GM12891 (cell line): ENCODE results near the gene DEPDC7.
"Not testable (repeated sequence)": the region's sequence is repeated elsewhere in the genome, so short reads cannot be mapped to it uniquely, and the experiment has no call there.

ENCODE experiments used
- DNase-seq: peaks from one replicate; pipeline ENCODE4 v3.0.0; 2011; ENCODE audit warnings: low spot score; ENCODE audit not compliant: insufficient read length
- FAIRE-seq: peaks from 2 replicates; lab custom pipeline; 2011; peaks lifted over from hg19 to GRCh38; lab: Jason Lieb, UNC
- PAX5 ChIP-seq: IDR thresholded peaks from 2 replicates; pipeline ENCODE4 v1.6.1; 2011; ENCODE audit warnings: low read length, moderate library complexity, mild to moderate bottlenecking; ENCODE audit not compliant: insufficient read depth, severe bottlenecking
- POLR2A ChIP-seq: IDR thresholded peaks from 2 replicates; pipeline ENCODE4 v1.6.1; 2011; ENCODE audit warnings: low read depth, low read length, control low read depth
- POLR2AphosphoS5 ChIP-seq: IDR thresholded peaks from 2 replicates; pipeline ENCODE4 v1.6.1; 2011; ENCODE audit warnings: low read depth, low read length, control low read depth
- POU2F2 ChIP-seq: IDR thresholded peaks from 2 replicates; pipeline ENCODE4 v1.6.1; 2011; ENCODE audit warnings: low read depth, mild to moderate bottlenecking, control low read depth, low read length, moderate library complexity
- SPI1 ChIP-seq: IDR thresholded peaks from 2 replicates; pipeline ENCODE4 v1.6.1; 2011; ENCODE audit warnings: low read depth, low read length, control low read depth
- TAF1 ChIP-seq: IDR thresholded peaks from 2 replicates; pipeline ENCODE4 v1.6.1; 2011; ENCODE audit warnings: low read depth, low read length, control low read depth

DEPDC7 gene

DNA sequence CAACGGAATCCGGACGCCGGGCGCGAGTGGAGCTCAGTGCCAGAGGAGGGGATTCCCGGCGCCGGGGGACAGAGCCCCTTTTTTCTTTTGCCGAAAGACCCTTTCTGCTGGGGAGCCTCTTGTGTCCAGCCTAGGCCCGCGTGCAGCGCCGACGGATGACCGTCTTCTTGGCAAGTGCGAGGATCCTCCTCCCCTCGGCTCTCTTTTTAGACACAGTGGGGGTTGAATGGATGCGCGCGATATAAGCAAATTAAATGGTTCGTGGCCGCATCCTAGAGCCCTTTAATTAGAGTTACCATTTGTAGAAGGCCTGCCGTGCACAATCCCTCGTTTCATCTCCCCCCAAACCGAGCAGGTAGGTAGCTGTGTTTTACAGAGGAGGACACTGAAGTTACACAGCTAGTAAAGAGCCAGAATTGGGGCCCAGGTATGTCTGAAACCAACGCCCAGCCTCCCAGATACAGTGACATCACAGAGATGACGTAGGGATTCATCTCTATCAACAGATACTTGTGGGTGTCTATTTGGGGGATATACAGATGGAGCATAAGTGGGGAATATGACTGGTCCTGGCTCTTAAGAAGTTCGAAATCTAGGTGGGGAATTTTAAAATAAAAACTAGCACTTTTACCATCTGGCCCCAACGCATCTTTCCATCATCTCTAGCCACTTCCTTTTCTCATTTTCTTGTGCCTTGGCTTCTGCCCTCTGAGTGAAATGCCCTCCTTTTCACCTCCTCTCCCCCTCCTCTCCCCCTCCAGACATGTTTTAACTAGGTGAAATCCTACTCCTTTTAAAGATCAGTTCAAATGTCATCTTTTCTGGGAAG is 24.6 kb downstream of the DEPDC7 start:
- peak; percentile 43 for FAIRE-seq
- peak; percentile 26 for DNase-seq
- TF ChIP-seq TAF1 (0 out of 2 replicates have a peak, but pooled peaks have one; percentile 20), POU2F2 (no peak), PAX5 (no peak), SPI1 (peak; percentile 69)

DNA sequence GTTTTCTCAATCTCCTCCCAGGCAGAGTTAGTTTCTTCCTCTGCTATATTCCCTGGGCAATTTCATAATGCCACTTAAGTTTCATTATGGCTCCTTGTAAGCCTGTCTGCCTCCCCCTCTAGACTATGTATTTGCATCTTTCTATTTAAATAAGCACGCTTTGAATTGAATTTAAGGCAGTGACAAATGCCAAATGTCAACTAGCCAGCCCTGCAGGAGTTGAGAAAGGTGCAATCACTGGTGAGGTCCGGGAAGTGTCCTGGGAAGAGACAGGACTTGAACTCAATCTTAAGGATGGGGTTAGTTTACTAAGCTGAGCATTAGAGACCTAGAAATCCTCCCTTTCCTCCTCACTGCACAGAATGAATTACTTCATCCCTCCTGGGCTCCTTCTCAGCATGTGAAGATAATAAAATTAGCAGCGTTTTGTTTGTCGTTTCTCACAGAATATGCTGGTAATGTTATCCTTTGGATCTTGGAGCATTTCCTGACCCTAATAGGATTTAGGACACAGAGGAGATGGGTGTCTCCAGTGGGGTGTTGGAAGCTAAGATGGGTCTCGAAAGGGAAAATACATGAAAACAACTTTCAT is 25.3 kb downstream of the DEPDC7 start:
- FAIRE-seq (peak; percentile 47), DNase-seq (no peak)
- no peak for TF ChIP-seq POU2F2
- TF ChIP-seq TAF1 = no peak
- no peak for TF ChIP-seq POLR2A
- TF ChIP-seq POLR2AphosphoS5 = no peak
- no peak for TF ChIP-seq SPI1
- TF ChIP-seq PAX5 = no peak

DNA sequence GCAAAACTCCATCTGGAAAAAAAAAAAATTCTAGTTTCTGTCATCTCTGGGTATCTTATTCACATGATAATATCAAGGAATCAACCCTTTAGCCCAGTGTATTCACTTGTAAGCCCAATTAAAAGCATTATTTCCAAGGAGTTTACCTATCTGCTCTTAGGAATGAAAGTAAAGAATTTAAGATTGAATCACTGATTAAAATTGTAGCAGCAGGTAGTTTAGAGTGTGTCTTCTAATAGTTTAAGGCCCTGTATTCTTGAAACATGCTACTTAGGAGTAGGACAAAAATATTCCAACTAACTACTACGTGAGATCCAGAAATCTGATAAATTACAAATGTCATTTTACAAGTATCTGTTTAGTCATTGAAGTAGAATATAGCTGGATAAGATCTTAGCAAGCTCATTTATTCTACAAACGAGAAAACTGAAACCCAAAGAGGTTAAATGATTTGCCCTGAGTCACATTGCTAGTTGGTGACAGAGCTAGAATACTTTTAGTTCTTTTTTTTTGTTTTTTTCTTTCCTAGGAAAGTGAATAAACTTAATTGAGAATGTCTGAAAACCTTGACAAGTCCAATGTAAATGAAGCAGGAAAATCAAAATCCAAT is 27.6 kb downstream of the DEPDC7 start:
- TF ChIP-seq POU2F2 = no peak
- no peak for TF ChIP-seq PAX5
- TF ChIP-seq SPI1 = no peak
- TF ChIP-seq POLR2A = no peak
- TF ChIP-seq POLR2AphosphoS5 = no peak
- TF ChIP-seq TAF1 = no peak
- FAIRE-seq = no peak

DNA sequence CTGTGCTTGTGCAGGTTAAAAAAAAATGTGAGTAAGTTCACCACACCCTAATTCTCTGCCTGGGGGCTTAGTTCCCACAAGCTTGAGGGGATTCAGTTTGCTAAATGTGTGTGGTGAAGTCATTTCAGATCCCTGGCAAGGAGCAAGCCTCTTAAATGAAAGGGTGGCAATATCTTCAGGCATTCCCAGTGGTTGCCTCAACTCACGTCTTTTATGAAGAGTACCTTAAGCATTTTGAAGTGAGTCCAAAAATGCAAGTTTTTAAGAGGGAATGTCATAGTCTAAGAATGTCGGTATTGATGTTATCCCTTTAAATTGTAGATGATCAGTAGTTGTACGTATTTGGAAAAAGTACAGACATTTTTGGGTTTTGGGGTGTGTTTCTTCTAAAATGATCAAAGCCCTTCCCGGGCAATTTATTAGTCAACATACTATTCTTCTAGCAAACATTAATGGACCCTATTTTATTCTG is 28.6 kb downstream of the DEPDC7 start:
- TF ChIP-seq POLR2AphosphoS5 = no peak
- no peak for TF ChIP-seq TAF1
- TF ChIP-seq POU2F2 = no peak
- no peak for TF ChIP-seq POLR2A
- TF ChIP-seq PAX5 = no peak
- no peak for TF ChIP-seq SPI1
- DNase-seq (no peak), FAIRE-seq (no peak)

More for the DNA sequence above, 27.6 kb downstream of the DEPDC7 start:
- DNase-seq = no peak

DNA sequence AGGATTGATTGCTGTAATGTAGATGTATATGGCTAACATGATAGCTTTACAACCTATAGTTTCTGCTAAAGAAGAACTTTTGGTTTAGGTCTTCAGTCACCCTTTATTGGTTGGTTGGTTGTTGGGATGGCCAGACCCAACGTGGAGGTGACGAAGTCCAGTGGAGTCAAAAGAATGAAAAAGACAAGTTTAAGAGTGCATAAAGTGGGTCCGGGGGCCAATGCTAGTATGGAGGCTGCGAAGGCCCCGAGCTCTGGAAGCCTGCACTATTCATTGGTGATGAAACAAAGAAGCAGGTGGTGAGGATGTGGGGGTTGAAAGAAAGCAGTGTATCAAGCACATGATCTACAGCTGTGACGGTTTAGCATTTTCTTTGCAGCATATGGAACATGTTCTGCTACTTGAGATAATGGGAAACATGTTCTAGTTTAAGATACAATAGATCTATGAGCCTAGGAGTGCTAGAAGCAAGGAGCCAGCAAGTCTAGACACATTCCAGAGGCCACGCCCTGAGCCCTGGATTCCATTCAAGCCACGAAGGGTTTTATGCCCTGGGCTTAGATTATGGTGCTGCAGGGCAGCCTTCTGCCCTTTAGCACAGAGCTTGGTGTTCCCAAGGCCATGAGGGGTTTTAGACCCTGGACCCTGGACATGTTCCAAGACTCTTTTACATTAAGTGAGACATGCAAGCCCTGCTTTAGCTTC is 30.0 kb downstream of the DEPDC7 start:
- DNase-seq (no peak), FAIRE-seq (no peak)
- TF ChIP-seq POLR2AphosphoS5 (no peak), SPI1 (no peak)

DNA sequence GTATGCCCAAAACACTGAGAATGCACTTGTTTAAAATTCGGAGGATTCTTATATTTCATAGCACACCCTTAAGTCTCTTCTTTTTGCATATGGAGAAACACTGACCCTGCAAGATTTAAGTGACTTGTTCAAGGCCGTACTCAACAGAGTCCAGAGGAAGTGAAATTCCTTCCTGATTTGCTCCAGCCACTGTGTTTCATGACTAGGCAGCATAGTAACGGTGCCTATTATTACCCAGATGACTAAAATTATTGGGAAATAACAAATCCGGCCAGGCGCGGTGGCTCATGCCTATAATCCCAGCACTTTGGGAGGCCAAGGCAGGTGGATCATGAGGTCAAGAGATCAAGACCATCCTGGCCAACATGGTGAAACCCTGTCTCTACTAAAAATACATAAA is 33.0 kb downstream of the DEPDC7 start:
- FAIRE-seq, DNase-seq: not testable (repeated sequence)

DNA sequence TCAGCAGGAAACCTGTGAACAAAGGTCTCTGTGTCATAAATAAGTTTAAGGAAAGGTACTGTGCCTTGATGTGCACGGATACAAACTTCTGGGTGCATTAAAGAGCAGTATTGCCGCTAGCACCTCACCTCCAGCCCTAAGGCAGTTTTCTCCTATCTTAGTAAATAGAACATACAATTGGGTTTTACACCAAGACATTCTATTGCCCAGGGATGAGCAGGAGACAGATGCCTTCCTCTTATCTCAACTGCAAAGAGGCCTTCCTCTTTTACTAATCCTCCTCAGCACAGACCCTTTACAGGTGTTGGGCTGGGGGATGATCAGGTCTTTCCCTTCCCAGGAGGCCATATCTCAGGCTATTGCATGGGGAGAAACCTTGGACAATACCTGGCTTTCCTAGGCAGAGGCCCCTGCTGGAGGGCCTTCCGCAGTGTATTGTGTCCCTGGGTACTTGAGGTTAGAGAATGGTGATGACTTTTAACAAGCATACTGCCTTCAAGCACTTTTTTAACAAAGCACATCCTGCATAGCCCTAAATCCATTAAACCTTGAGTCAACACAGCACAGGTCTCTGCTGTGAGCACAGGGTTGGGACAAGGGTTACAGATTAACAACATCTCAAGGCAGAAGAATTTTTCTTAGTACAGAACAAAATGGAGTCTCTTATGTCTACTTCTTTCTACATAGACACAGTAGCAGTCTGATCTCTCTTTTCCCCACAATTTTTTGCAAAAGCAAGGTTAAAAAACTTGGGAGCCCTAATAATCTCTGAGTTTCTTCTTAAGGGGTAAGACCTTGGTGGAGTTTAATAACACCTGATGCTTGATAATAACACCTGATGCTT is 34.1 kb downstream of the DEPDC7 start:
- not testable (repeated sequence) for FAIRE-seq, DNase-seq

DNA sequence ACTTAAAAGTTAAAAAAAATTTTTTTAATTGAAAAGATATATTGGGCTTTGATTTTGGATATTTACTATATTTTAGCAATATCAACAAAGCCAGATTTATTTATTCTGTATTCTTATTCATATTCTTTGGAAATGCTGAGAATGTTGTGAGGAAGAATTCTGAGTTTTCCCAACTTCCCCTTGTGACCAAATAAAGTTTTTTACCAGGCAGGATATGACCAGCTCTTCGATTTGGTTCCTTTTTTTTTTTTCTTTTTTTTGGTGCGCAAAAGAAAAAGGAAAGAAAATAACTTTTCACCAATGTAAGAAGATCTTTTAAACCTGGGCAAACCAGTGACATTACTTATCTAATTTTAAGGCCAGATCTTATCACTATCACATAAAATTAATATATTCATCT is 36.6 kb downstream of the DEPDC7 start:
- DNase-seq (no peak), FAIRE-seq (no peak)
- TF ChIP-seq TAF1 = no peak
- TF ChIP-seq POLR2AphosphoS5 = no peak
- TF ChIP-seq POU2F2 = no peak
- TF ChIP-seq POLR2A = no peak
- no peak for TF ChIP-seq PAX5
- no peak for TF ChIP-seq SPI1

DNA sequence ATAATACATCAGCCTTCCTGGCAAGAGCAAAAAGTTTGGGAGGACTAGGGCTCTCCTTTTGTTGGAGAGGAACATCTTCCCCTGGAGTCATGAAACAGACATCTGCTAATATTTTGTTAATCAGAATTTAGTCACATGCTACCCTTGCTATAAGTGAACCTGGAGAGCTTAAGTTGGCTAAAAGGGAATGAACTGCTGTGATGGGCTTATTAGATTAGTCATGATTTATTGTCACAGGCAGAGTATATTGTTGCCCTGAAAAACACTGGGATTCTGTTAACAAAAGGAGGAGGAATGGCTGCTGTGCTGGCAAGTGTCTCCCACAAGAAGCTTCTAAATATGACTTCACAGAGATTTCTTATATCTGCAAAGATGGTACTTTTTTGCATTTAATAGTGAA is 39.7 kb downstream of the DEPDC7 start:
- FAIRE-seq = no peak
- TF ChIP-seq SPI1 (no peak), POLR2A (no peak), PAX5 (no peak), POLR2AphosphoS5 (no peak), TAF1 (no peak), POU2F2 (no peak)
- no peak for DNase-seq
